Colonic mucosa (tissue), 4 donors: ENCODE measurements around the gene CD40. TPM values are rescaled to one million over a fixed set of nuclear protein-coding genes. Genes with fewer than 3 reads are reported as not detected.

ENCODE experiments used
- DNase-seq: peaks from one replicate; pipeline ENCODE4 v3.0.0-alpha.2; 2020
- H3K27ac ChIP-seq: fragments of 200-600 bp; one replicate; pipeline ENCODE4 v1.8.0; 2021
- H3K27me3 ChIP-seq: fragments of 200-600 bp; one replicate; pipeline ENCODE4 v1.8.0; 2021
- H3K36me3 ChIP-seq: fragments of 200-600 bp; one replicate; pipeline ENCODE4 v1.8.0; 2021
- H3K4me1 ChIP-seq: fragments of 200-600 bp; one replicate; pipeline ENCODE4 v1.8.0; 2021; ENCODE audit warnings: mild to moderate bottlenecking
- H3K4me3 ChIP-seq: fragments of 200-600 bp; one replicate; pipeline ENCODE4 v1.8.0; 2021
- H3K9ac ChIP-seq, 2 donors: one replicate each; pipeline ENCODE4 v1.7.0; 2013; ENCODE audit warnings: control low read depth in 2 of 2, low read depth in 2 of 2, low read length in 2 of 2
- H3K9me3 ChIP-seq: fragments of 200-600 bp; one replicate; pipeline ENCODE4 v1.8.0; 2021
- intact Hi-C: fragments of 100-400 bp; cut with DNase I; formaldehyde crosslinking; loops from one replicate; pipeline ENCODE4 v1.14.1; 2022
- total RNA-seq, 2 donors: library from RNA; stranded (reverse); fragmentation: NEBNext Ultra II Directional in 1 of 2; extraction: Animal tissue kit (Norgen Biotek cat#: 25700) in 1 of 2; gene quantifications; one replicate each; pipeline ENCODE4 v1.2.1, GENCODE V29; 2021
- TF ChIP-seq, protein P1 (sequence below): fragments of 200-600 bp; IDR thresholded peaks from one replicate; pipeline ENCODE4 v1.8.0; 2022; ENCODE audit warnings: antibody characterized with exemption, mild to moderate bottlenecking
- donor health status: healthy.
- donor health status: DM: no; HTN: no; CAD: no.
- donor health status: DM: no; HTN: no; CAD: no.

CD40 gene
- total RNA-seq, 2 donors from 2014 or later: 2.8 to 4.4 TPM

DNA sequence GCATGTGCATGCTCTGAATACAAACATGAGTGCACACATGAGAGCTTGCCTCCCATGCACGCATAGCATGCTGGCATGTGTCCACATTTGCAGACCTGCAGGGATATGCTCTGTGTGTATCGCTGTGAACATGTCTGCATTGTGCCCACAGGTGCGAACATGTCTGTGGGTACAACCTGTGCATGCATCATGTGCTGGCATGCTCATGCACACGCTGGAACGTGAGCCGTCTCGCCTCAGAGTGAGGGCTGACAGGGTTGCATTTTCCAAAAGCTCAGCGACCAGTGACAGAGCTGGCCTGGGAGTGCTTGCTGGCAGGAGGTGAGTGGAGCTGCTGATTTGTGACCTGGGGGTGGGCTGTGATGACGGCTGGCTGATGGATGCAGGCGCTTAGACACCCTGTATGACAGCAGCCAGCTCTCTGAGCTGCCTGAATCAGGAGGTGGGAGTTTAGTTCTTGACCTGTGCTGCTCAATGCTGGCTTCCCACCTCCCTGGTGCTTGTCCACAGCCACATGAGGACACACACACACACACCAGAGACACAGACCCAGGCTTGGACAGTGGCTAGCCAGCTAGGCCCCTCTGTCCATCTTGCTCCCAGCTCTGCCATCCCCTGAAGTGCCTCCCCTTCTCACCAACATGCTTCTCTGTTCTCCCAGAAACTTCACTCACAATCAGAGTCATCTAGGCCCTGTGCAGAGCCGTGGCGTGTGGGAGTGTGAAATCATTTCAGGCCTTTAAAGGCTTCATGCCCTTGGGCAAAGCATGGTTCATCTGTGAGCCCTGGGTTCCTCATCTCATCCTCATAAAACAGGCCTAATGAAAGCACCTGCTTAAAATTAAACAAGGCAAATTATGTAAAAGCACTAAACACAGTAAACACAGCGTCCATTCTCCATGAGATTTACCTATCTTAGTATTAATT is 51.4 kb downstream of the CD40 start:
- TF ChIP-seq, protein P1, sequence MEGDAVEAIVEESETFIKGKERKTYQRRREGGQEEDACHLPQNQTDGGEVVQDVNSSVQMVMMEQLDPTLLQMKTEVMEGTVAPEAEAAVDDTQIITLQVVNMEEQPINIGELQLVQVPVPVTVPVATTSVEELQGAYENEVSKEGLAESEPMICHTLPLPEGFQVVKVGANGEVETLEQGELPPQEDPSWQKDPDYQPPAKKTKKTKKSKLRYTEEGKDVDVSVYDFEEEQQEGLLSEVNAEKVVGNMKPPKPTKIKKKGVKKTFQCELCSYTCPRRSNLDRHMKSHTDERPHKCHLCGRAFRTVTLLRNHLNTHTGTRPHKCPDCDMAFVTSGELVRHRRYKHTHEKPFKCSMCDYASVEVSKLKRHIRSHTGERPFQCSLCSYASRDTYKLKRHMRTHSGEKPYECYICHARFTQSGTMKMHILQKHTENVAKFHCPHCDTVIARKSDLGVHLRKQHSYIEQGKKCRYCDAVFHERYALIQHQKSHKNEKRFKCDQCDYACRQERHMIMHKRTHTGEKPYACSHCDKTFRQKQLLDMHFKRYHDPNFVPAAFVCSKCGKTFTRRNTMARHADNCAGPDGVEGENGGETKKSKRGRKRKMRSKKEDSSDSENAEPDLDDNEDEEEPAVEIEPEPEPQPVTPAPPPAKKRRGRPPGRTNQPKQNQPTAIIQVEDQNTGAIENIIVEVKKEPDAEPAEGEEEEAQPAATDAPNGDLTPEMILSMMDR: no peak
- DNase-seq: no peak
- Histone ChIP-seq H3K4me3 (no peak overlapping the region), H3K9ac (no peak overlapping the region), H3K27ac (no peak overlapping the region), H3K36me3 (no peaks in the 10 kb centered on the region), H3K9me3 (no peaks in the 10 kb centered on the region), H3K4me1 (no peaks in the 10 kb centered on the region), H3K27me3 (peaks cover 11% of the 10 kb centered on the region)
- intact Hi-C loops: no loop called here

DNA sequence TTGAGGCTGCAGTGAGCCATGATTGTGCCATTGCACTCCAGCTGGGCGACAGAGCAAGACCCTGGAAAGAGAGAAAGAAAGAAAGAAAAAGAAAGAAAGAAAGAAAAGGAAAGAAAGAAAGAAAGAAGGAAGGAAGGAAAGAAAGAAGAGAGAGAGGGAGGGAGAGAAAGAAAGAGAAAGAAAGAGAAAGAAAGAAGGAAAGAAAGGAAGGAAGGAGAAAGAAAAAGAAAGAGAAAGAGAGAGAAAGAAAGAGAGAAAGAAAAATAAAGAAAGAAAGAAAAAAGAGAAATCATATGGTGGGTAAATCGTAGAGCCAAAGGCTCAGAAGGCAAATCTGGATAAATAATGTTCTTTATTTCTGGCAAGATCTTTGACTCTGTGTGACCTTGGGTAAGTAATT is 53.4 kb downstream of the CD40 start:
- Histone ChIP-seq H3K27me3 (peaks cover 24% of the 10 kb centered on the region), H3K9me3 (no peaks in the 10 kb centered on the region), H3K9ac (no peak overlapping the region), H3K4me3 (no peak overlapping the region), H3K4me1 (no peaks in the 10 kb centered on the region), H3K36me3 (no peaks in the 10 kb centered on the region), H3K27ac (no peak overlapping the region)
- TF ChIP-seq, protein P1: no peak
- DNase-seq: no peak
- intact Hi-C loops: no loop called here

- Histone ChIP-seq H3K9ac (no peak overlapping the region), H3K27ac (no peak overlapping the region), H3K9me3 (no peaks in the 10 kb centered on the region), H3K27me3 (peaks cover 24% of the 10 kb centered on the region), H3K4me3 (no peak overlapping the region), H3K36me3 (no peaks in the 10 kb centered on the region), H3K4me1 (no peaks in the 10 kb centered on the region)
- DNase-seq: no peak
- TF ChIP-seq, protein P1: no peak
- intact Hi-C loops: no loop called here
These were observed 53.8 kb downstream of the CD40 start for GRCh38 chr20:46171909-46172308.

DNA sequence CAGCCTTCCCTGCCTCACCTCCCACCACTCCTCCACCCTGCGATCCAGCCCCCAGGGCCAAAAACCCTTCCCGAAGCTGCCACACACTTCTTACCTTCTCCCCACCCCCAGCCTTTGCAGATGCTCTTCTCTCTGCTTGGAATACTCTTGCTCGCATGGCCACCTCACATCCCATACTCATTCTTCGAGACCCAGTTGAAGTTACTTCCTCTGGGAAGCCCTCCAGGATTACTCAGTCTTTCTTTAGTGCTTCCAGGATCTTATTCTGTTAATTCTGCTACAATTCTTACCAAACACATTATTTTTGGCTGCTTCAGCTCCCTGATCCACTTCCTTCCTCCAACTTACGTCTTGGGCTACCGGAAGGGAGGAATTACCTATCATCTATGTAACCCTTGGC is 54.3 kb downstream of the CD40 start:
- DNase-seq: no peak
- Histone ChIP-seq H3K9me3 (no peaks in the 10 kb centered on the region), H3K4me1 (no peaks in the 10 kb centered on the region), H3K4me3 (no peak overlapping the region), H3K27me3 (peaks cover 24% of the 10 kb centered on the region), H3K9ac (no peak overlapping the region), H3K27ac (no peak overlapping the region), H3K36me3 (no peaks in the 10 kb centered on the region)
- intact Hi-C loops: no loop called here
- TF ChIP-seq, protein P1: no peak

GRCh38 chr20:46172961-46173536 is 54.9 kb downstream of the CD40 start:
- no peaks in the 10 kb centered on the region for H3K4me1 ChIP-seq
- H3K27ac ChIP-seq: no peak overlapping the region
- no peaks in the 10 kb centered on the region for H3K36me3 ChIP-seq
- no peak overlapping the region for H3K4me3 ChIP-seq
- TF ChIP-seq, protein P1: no peak
- no peak for DNase-seq
- H3K9ac ChIP-seq: no peak overlapping the region
- H3K27me3 ChIP-seq: peaks cover 24% of the 10 kb centered on the region
- intact Hi-C loops: no loop called here
- H3K9me3 ChIP-seq: no peaks in the 10 kb centered on the region
